NCI-H2171 treated with DMSO at 0.1 percent for 48 hours (cell line): ENCODE measurements around the gene NACA.
"Not testable (repeated sequence)": the region's sequence is repeated elsewhere in the genome, so short reads cannot be mapped to it uniquely, and the experiment has no call there.

Source experiments
- DNase-seq: peaks from one replicate; lab custom pipeline; 2025; lab: John Stamatoyannopoulos, UW

The NACA gene

DNA sequence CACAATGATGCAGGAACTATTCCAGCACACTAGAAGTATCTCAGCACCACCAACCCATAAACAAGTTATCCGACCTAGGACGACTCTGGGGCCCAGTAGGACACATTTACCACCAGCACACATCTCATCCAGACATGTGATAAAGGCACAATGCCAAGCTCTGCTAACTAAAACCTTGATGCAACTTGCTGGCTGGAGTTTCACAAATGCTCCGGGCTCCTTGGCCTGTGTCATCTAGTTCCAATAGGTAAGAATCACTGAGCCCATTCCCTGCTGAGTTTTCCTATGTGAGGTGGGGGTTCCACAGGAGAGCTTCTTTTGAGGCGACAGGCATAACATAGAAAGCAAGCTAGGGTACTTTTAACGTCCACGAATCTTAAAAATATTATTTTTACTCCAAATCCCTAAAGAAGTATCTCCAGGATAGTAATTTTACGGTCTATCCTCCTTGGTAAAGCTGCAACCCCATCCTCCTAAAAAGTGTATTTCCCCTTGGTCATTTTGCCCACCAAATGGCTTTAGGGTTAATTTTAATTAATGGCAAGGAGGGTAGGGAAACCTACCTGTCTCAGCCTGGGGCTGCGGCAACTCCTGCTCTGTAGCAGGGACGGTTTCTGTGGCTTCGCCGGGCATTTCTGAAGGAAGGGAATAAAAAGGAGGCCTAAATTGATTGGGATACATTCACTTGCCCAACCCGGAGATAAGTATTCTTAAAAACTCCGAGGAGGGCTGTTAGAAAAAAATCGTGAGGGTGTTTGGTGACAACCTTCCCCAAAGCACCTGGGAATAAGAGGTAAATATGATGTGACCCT, 1.0 kb downstream of the NACA start:
- no peak for DNase-seq

DNA sequence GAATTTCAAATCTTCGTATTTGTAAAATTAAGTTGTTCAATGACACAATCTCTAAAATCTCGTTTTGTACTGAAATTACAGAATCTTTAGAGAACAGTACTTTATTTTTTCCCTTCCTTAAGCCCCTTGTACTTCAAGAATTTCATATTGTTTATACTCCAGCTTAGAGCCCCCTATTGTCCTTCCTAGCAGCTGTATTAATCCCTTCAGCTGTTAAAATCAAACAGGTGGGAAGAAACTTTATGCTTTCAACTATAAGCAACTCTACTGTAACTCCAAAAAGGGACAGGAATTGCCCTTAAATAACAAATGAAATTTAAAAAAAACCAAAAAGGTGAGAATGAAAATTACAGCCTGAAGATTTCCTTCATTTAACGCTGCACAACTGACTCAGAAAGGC, 1.7 kb downstream of the NACA start:
- no peak for DNase-seq

DNA sequence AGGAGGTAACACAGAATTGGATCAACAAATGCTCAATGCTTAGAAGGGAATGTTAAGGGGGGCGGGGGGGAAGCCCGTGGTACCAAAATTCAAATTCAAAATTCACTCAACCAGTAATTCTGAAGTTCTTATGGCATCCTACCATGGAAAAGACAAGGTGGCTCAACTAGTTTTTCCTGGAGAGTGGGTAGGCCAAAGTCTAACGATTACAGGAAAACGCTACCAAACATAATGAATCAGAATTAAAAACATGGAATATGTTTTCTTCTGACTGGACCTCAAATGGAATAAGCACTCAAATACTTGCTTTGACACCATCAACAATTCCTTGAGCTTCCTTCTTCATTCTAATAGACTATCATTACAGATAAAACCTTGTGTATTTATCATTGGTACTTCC, 2.3 kb downstream of the NACA start:
- no peak for DNase-seq

DNA sequence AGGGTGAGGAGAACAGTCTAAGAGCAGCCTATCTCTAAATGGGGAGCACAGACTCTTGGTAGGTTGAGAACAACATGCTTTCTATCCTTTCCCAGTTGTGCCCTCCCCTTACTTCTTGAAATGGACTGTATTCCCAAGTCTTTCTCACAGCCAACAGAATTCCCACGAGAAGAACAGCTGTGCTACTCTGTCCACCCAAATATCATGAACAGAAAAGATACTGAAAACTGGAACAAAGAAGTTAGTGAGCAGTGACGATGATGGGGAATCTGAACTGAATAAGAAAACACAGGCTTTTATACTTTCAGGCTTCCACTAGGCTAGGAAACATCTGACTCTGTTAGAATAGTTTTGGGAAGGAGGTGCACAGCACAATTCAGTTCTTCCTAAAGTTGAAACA, 3.4 kb downstream of the NACA start:
- DNase-seq: no peak

DNA sequence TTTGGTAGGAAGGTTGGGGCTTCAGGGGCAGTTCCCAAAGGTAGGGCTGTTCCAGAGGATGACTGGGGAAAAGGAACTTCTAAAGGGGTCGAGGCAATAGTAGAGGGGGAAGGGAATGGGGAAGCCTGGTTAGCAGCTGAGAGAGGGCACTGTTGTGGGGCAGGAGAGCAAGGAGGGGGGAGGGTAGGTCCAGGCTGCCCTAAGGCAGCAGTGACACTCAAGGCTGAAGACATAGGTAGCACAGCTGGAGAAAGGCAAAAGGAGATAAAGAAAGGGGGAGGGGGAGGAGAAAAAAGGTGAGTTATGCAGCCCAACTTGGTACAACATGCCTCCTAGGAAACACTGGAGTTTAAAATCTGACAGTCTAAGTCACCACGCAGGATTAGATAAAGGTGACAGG, 3.9 kb downstream of the NACA start:
- DNase-seq: no peak

DNA sequence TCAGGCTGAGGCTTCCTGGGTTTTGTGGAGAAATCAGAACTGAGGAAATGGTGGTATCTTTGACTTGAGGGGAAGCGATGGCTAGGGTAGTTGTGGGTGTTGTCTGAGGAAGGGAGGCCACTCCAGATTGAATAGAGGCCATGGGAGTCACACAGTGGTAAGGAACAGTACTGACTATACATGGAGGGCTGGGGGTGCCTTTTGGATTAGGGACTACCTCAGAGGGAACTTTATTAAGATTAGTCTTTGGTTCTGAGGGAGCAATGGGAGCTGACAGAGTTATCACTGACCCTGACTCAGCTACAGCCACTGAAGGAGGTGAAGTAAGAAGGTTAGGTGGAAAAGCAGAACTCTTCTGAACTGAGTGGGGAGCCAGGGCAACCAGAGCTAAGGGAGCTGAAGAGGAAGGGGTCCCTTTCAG, 4.4 kb downstream of the NACA start:
- DNase-seq: no peak

DNA sequence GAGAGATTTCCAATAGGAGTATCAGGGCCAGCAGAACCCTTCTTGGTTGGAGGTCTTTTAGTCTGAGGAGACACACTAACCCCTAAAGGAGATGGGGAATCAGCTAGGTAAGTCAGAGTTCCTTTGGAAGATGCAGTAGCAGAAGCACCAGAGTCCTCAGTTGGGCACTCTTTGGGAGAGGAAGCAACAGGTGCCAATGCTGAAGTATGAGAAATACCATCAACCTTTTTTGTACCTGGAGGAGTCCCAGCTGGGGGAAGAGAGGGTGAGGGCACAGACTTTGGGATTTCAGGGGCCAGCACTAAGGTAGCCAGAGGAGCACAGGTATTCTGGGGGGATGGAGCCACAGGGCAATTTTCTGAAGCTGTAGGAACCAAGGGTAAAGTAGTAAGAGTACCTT, 6.0 kb downstream of the NACA start:
- no peak for DNase-seq

DNA sequence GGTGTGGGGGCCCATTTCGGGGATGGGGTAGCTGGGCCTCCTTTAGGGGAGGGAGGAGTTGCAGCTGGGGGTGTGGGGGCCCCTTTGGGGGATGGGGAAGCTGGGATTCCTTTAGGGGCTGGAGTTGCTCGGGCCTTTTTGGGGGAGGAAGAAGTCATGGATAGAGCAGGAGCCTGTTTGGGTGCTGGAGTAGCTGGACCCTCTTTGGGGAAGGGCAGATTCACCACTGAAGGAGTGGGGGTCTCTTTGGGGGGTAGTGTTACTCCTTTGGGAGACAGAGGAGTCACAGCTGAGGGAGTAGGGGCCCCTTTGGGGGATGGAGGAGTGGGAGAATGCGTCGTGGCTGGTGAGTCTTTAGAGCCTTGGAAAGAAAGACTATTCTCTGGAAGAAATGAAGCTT, 6.5 kb downstream of the NACA start:
- no peak for DNase-seq

DNA sequence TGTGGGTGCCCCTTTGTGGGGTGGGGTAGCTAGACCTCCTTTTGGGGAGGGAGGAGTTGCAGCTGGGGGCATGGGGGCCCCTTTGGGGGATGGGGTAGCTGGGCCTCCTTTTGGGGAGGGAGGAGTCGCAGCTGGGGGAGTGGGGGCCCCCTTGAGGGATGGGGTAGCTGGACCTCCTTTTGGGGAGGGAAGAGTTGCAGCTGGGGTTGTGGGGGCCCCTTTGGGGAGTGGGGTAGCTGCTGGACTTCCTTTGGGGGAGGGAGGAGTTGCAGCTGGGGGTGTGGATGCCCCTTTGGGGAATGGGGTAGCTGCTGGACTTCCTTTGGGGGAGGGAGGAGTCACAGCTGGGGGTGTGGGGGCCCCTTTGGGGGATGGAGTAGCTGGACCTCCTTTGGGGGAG, 7.0 kb downstream of the NACA start:
- no peak for DNase-seq

DNA sequence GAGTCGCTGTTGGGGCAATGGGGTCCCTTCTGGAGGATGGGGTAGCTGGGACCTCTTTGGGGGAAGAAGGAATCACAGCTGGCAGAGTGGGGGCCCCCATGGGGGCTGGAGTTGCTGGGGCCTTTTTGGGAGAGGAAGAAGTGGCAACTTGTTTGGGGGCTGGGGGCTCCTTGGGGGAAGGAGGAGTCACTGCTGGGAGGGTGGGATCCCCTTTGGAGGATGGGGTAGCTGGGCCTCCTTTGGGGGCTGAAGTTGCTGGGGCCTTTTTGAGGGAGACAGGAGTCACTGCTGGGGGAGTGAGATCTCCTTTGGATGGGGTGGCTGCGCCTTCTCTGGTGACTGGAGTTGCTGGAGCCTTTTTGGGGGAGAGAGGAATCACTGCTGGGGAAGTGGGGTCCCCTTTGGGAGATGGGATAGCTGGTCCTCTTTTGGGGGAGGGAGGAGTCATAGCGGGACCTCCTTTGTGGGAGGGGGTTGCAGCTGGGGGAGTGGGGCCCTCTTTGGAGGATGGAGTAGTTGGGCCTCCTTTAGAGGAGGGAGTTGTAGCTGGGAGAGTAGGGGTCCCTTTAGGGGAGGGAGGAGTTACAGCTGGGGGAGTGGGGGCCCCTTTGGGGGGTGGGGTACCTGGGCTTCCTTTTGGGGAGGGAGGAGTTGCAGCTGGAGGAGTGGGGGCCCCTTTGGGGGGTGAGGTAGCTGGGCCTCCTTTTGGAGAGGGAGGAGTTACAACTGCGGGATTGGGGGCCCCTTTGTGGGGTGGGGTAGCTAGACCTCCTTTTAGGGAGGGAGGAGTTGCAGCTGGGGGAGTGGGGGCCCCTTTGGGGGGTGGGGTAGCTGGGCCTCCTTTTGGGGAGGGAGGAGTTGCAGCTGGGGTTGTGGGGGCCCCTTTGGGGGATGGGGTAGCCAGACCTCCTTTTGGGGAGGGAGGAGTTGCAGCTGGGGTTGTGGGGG, 7.9 kb downstream of the NACA start:
- DNase-seq: no peak

DNA sequence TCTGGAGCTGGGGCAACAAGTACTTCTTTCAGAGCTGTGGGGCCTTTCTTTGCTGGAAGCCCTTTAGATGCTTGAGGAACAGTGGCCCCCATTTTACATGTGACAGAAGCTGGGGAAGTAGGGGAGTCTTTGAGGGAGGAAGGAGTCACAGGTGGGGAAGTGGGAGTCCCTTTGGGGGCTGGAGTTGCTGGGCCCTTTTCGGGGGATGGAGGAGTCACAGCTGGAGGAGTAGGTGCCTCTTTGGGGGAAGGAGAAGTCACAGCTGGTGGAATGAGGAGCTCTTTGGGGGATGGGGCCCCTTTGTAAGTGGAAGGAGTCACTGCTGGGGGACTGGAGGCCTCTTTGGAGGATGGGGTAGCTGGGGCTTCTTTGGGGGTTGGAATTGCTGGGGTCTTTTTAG, 8.6 kb downstream of the NACA start:
- DNase-seq: no peak

DNA sequence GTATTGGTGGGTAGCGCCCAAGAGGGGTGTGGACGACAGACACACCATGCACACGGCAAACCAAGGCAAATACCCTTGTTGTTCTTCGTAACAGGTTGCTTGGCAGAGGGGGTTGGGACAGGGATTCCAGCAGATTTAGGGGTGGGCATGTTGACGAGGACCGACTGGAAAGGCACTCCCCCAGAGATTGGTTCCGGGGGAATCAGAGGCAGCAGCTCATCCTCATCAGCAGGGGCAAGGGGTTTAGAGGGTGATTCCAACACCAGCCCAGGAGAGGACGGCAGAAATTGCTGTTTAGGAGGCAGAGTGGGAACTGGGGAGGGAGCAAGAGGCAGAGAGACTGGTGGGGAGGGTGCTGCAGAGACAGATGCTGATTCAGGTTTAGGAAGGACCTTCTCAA, 9.3 kb downstream of the NACA start:
- DNase-seq: no peak

DNA sequence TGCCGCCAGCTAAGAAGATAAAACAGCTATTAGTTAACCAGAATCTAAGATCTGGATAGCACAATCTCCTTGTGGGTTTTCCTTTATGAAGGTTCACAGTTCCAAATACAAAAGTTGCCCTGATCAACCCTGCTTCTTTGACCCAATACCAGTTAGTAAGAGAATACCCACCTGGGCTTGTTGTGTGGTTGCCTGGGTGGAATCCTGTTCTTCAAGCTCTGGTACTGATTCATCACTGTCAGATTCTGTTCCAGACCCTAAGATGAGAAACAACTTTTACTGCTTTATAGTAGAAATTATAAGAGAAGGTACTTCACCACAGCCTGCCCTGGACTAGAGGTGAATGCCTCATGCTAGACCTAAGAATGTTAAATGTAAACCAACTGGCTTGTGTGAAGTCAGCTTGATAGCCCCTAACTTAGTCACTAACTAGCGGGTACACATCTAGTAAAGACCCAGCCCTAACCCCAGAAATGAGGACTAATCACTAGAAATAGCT, 10.6 kb downstream of the NACA start:
- no peak for DNase-seq

DNA sequence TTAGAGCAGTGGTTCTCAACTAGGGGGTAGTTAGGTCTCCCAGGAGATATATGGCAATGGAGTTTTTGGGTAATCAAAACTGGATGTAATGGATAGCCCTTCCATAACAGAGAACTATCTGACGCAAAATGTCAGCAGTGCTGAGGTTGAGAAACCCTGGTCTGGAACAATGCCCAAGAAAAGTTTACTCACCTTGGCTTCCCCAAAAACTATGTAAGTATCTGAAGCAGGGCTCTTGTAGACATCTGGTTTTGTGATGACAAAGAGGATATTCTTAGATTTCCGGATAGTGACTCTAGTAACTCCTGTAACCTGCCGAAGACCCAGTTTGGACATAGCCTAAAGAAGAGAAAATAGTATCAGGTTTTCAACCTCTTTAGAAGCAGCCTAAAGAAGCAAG, 11.8 kb downstream of the NACA start:
- DNase-seq: no peak

DNA sequence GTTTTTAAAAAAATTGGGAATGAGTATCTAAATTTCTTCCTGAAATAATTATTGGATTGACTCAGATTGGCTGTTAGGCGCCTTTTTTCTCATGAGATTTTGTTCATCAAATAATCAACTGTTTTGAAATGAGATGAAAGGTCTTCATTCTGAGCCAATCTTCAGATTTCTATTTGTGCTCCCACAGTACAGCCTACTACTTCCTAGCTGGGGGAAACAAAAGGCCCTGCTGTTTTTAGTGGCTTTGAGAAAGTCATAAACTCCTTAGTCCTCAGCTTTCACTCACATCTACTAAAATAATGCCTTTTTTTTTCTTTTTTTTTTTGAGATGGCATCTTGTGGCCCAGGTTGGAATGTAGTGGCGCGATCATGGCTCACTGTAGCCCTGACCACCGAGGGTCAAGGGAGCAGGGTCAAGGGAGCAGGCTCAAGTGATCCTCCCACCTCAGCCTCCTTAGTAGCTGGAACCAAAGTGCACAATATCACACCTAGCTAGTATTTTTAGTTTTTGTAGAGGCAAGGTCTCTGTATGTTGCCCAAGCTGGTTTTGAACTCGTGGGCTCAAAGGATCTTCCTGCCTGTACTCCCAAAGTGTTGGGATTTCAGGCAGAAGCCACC, 15.2 kb downstream of the NACA start:
- no peak for DNase-seq

DNA sequence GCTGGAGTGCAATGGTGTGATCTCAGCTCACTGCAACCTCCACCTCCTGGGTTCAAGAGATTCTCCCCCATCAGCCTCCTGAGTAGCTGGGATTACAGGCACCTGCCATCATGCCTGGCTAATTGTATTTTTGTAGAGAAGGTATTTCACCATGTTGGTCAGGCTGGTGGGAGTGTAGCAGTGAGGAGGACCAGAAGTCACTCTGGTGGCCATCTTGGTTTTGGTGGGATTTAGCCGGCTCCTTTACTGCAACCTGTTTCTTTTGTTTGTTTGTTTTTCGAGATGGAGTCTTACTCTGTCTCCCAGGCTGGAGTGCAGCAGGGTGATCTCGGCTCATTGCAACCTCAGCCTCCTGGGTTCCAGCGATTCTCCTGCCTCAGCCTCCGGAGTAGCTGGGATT, 20.6 kb downstream of the NACA start:
- DNase-seq: not testable (repeated sequence)

DNA sequence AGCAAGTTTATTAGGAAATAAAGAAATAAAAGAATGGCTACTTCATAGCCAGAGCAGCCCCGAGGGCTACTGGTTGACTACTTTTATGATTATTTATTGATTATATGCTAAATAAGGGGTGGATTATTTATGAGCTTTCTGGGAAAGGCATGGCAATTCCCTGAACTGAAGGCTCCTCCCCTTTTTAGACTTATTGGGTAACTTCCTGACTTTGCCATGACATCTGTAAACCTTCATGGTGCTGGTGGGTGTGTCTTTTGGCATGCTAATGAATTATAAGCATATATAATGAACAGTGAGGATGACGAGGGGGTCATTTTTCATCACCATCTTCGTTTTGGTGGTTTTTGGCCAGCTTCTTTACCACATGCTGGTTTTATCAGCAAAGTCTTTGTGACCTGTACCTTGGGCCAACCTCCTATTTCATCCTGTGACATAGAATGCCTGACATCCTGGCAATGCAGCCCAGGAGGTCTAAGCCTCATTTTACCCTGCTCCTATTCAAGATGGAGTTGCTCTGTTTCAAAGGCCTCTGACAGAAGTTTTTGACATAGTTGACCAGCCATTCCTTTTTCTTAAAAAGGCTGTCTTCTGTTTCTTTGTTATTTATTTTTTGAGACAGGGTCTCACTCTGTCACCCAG, 26.0 kb downstream of the NACA start:
- no peak for DNase-seq

DNA sequence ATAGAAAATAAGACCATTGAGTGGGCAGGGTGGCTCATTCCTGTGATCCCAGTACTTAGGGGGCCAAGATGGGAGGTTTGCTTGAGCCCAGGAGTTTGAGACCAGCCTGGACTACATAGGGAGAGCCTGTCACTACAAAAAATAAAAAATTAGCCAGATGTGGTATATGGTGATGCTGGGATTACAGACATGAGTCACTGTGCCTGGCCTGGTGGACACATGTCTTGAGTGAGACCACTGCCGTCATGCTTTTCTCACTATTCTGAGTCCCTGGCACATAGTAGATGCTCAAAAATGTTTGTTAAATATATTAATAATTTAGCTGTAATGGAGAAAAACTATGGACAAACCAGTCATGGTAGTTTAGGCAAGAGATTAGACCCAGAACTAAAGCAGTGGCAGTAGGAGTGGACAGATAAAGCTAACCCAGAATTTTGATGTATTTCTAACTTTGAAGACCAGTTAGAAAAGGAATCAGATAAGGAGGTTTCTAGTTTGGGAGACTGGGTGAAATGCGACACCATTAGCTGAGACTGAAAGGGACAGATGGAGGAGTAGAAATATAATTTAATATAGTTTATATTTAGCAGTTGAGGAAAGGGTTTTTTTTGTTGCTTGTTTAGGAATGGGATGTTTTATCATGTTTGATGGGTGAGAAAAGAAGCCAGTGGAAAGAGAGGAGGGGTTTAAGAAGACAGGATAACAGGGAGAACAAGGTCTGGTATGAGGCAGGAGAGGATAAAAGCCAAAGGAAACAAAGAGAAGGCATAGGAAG, 29.6 kb downstream of the NACA start:
- DNase-seq: peak; percentile 49

DNA sequence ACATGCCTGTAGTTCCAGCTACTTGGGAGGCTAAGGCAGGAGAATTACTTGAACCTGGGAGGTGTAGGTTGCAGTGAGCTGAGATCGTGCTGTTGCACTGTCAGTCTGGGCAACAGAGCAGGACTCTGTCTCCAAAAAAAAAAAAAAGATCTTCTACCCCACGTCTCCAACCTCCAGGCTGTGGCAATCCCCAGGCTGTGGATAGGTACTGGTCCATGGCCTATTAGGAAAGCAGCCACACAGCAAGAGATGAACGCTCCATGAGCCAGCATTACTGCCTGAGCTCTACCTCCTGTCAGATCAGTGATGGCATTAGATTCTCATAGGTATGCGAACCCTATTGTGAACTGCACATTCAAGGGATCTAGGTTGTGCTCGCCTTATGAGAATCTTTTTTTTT, 30.9 kb downstream of the NACA start:
- no peak for DNase-seq

DNA sequence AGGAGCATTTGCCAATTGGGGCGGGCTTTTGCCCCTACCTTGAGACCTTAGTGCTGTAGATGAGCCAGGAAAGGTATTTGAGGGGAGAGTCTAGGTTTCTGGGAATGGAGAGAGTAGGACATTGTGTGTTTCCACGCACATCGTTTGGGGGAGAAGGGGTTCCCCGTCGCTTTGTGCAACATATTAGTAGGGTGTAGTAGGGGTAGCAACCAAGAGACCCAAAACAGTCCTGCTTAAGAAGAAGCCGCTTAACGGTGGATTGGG, 36.3 kb downstream of the NACA start:
- DNase-seq: no peak

DNA sequence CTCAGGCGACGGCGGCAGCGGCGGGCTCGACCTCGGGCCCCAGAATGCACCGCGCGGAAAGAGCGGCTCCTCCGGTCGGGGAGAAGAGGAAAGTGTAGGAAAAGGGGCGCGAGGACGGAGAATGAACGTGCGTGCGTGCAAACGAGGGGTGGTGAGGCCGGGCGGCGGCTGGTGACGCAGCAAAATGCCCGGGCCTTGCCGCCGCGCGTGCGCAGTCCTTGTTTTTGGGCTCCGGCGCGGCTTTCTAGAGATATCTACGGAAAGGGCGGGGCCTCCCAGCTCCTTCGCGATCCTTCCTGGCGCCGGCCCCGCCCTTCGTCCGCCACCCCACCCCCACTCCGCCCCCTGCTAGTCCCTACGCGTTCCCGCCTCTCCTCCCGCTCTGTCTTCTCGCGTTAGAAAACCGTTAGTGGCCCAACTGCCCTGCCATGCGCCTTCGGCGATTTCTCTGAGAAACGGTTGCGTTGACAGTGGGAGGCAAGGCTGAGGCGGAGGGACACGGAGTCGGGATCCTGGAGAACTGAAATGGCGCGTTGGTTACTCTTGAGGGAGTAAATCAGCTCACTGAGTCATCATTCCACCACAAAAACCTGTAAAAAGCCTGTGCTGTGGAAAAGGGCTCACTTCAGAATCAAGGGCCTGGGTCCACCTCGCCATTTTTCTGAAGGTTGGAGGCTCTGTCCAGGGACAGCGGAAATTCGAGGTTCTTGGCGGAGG, 36.8 kb downstream of the NACA start, which contains the start of gene PTGES3:
PTGES3 (minus strand) TSS at position 156 of the 717 bp plus-strand sequence. CDS start 285 bp downstream, outside the sequence.
- peak; percentile 98 for DNase-seq
